Natural killer cell (primary cell): ENCODE measurements around the gene PPP1R15B. TPM values are rescaled to one million over a fixed set of nuclear protein-coding genes. Genes with fewer than 3 reads are reported as not detected.

ENCODE experiments used
- ATAC-seq, 3 donors: fragments of 150-1000 bp in 2 of 3; fragments of 200-7000 bp in 1 of 3; cut with Tn5 transposase; 1 replicate in 1 of 3; 2 replicates in 2 of 3; pipeline ENCODE4 v1.10.0; 2021; ENCODE audit warnings: mild to moderate bottlenecking in 2 of 3, moderate library complexity in 2 of 3
- DNase-seq, 2 donors: peaks; one replicate each; pipeline versions ENCODE4 v3.0.0 to v3.0.0-alpha.2; 2013 to 2021; ENCODE audit warnings: mixed read lengths in 1 of 2
- H3K27ac ChIP-seq: one replicate; pipeline ENCODE4 v1.5.1; 2013; ENCODE audit warnings: mild to moderate bottlenecking, low read length
- H3K27me3 ChIP-seq: one replicate; pipeline ENCODE4 v1.6.1; 2013; ENCODE audit warnings: low read length; ENCODE audit not compliant: control insufficient read depth, insufficient read depth
- H3K36me3 ChIP-seq: one replicate; pipeline ENCODE4 v1.6.1; 2013; ENCODE audit warnings: low read length; ENCODE audit not compliant: control insufficient read depth, insufficient read depth
- H3K4me1 ChIP-seq: one replicate; pipeline ENCODE4 v1.6.1; 2013; ENCODE audit warnings: low read length; ENCODE audit not compliant: control insufficient read depth, insufficient read depth
- H3K4me3 ChIP-seq: one replicate; pipeline ENCODE4 v1.5.1; 2013; ENCODE audit warnings: low read length
- H3K9me3 ChIP-seq: one replicate; pipeline ENCODE4 v1.6.1; 2013; ENCODE audit warnings: low read length; ENCODE audit not compliant: control insufficient read depth, insufficient read depth
- H3K27ac Mint-ChIP-seq, 2 donors: one replicate each; pipeline ENCODE4 v1.8.0; 2022; ENCODE audit warnings: mild to moderate bottlenecking in 2 of 2, mixed read lengths in 2 of 2, moderate library complexity in 1 of 2
- H3K27me3 Mint-ChIP-seq, 2 donors: one replicate each; pipeline ENCODE4 v1.8.0; 2022; ENCODE audit warnings: low read depth in 2 of 2, mixed read lengths in 2 of 2
- H3K36me3 Mint-ChIP-seq: one replicate; pipeline ENCODE4 v1.8.0; 2022; ENCODE audit warnings: mixed read lengths
- H3K4me1 Mint-ChIP-seq, 2 donors: one replicate each; pipeline ENCODE4 v1.8.0; 2022; ENCODE audit warnings: mixed read lengths in 2 of 2
- H3K4me3 Mint-ChIP-seq: one replicate; pipeline ENCODE4 v1.8.0; 2022; ENCODE audit warnings: mild to moderate bottlenecking, moderate library complexity, mixed read lengths
- H3K9me3 Mint-ChIP-seq, 2 donors: one replicate each; pipeline ENCODE4 v1.8.0; 2022; ENCODE audit warnings: mixed read lengths in 2 of 2
- WGBS: methylation state at CpG from one replicate; pipeline ENCODE4 v1.1.7; 2013; ENCODE audit warnings: missing lambda C conversion rate; ENCODE audit not compliant: insufficient coverage; 5-methylcytosine and 5-hydroxymethylcytosine counted together
- intact Hi-C: fragments of 100-400 bp; cut with micrococcal nuclease; formaldehyde crosslinking; loops from one replicate; pipeline ENCODE4 v1.14.2; 2022
- total RNA-seq, 4 donors: library from RNA; stranded (reverse); fragments of 120-200 nt in 1 of 4; gene quantifications; one replicate each; pipeline versions ENCODE4 v1.2.3 to v1.2.4, GENCODE V29; 2013 to 2022
- TF ChIP-seq, protein P1 (sequence below): fragments of 200-600 bp; IDR thresholded peaks from one replicate; pipeline ENCODE4 v1.8.0; 2022; ENCODE audit warnings: antibody characterized with exemption

The PPP1R15B gene
- total RNA-seq, 3 donors from 2014 or later (not counting 1 experiment from before 2014, with no cell fraction given): 174 to 236 (median 222) TPM

DNA sequence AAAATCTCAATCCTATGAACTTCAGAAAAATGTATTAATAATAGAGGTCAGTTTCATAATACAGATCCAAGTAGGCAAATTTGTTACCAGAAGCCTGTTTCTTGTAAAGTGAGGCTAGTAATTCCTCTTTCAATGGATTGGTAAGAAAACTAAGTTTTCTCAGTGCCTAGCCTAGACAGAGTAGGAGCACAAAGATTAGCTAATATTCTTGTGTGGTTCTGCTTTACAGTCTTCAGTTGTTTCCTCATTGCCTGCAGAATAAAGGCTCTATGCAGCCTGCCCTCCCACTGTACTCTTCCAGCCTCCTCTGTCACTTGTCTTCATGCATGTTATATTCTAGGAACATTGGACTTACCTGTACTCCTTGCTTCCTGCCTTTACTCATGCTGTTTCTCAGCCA, 2.4 kb upstream of the PPP1R15B start:
- Mint-ChIP-seq H3K27me3 (no peaks in the 10 kb centered on the region), H3K27ac (peak overlapping the region; percentile 98 to 100), H3K9me3 (no peaks in the 10 kb centered on the region), H3K4me3 (peak overlapping the region; percentile 17), H3K4me1 (peaks cover 43 to 51% of the 10 kb centered on the region in 2 donors), H3K36me3 (no peaks in the 10 kb centered on the region)
- DNase-seq: no peak
- Histone ChIP-seq H3K4me1 (peaks cover 40% of the 10 kb centered on the region), H3K4me3 (no peak overlapping the region), H3K27me3 (no peaks in the 10 kb centered on the region), H3K9me3 (no peaks in the 10 kb centered on the region), H3K36me3 (no peaks in the 10 kb centered on the region), H3K27ac (no peak overlapping the region)
- no peak for ATAC-seq
- TF ChIP-seq, protein P1, sequence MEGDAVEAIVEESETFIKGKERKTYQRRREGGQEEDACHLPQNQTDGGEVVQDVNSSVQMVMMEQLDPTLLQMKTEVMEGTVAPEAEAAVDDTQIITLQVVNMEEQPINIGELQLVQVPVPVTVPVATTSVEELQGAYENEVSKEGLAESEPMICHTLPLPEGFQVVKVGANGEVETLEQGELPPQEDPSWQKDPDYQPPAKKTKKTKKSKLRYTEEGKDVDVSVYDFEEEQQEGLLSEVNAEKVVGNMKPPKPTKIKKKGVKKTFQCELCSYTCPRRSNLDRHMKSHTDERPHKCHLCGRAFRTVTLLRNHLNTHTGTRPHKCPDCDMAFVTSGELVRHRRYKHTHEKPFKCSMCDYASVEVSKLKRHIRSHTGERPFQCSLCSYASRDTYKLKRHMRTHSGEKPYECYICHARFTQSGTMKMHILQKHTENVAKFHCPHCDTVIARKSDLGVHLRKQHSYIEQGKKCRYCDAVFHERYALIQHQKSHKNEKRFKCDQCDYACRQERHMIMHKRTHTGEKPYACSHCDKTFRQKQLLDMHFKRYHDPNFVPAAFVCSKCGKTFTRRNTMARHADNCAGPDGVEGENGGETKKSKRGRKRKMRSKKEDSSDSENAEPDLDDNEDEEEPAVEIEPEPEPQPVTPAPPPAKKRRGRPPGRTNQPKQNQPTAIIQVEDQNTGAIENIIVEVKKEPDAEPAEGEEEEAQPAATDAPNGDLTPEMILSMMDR: no peak
- intact Hi-C loops: no loop called here

DNA sequence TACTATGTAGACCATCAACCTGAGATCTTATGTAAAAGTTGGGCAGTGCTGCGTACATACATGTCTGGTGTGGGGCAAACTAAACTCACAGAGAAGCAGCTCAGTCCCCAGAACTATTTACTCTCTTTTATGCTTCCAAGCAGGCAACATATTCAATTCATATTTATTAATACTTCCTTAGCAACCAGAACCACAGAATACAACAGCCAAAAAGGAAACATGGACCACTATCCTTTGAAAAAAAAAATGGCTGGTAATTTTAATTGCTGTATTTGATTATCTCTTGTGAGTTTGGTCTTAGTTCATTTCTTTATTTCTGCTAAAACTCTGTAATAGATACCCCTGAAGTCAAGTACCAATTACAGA, 1.5 kb upstream of the PPP1R15B start:
- Mint-ChIP-seq H3K4me1 (peaks cover 43 to 48% of the 10 kb centered on the region in 2 donors), H3K27me3 (no peaks in the 10 kb centered on the region), H3K27ac (peak overlapping the region; percentile 98 to 100), H3K9me3 (no peaks in the 10 kb centered on the region), H3K36me3 (no peaks in the 10 kb centered on the region), H3K4me3 (peak overlapping the region; percentile 45)
- Histone ChIP-seq H3K9me3 (no peaks in the 10 kb centered on the region), H3K27ac (no peak overlapping the region), H3K36me3 (peaks cover 5% of the 10 kb centered on the region), H3K27me3 (no peaks in the 10 kb centered on the region), H3K4me1 (peaks cover 36% of the 10 kb centered on the region), H3K4me3 (no peak overlapping the region)
- ATAC-seq (no peak), DNase-seq (no peak)
- TF ChIP-seq, protein P1: no peak
- intact Hi-C loops: no loop called here
- WGBS: 100% methylated on average over 1 of the region's 1 CpG

DNA sequence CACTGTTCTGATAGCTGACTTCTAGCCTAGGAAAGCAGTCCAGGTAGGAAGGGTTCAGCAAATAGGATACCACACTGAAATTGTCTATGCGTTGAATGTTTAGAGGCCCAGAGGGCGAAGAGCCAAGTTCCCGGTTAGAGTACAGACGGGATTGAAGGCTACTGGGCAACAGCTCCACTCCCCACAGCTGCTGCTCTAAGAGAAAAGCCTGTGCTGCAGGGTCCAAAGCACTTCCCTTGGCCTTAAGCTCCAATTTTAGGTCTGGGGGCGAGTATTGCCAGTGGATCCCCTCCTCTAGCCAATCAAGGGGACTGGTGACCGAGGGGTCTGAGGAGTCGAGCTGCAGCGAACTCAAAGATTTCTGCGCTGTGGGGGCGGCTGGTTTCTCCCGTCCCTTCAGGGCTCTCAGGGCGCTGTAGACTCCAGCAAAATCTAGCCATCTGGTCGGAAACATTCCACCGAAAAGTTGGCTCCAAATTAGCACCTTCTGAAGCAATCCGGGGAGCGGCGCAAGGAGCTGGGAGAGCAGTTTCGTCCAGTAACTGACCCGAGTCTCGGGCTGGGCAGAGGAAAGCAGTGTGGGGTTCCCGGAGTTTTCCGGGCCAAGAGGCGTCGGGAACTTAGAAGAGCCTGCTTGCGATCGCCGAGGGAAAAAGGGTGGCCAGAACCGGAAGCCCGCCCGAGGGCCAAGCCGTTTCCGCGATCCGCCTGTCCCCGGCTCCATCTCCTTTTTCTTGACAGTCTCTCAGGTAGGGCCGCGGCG, 748 bp downstream of the PPP1R15B start:
- H3K4me1 ChIP-seq: peaks cover 32% of the 10 kb centered on the region
- no peaks in the 10 kb centered on the region for H3K27me3 ChIP-seq
- H3K27ac ChIP-seq: peak overlapping the region; percentile 98
- H3K9me3 Mint-ChIP-seq: no peaks in the 10 kb centered on the region
- no peaks in the 10 kb centered on the region for H3K36me3 Mint-ChIP-seq
- no peaks in the 10 kb centered on the region for H3K9me3 ChIP-seq
- H3K27me3 Mint-ChIP-seq: no peaks in the 10 kb centered on the region
- TF ChIP-seq, protein P1: no peak
- H3K4me3 ChIP-seq: peak overlapping the region; percentile 88
- intact Hi-C loops: no loop called here
- H3K4me1 Mint-ChIP-seq: peaks cover 49 to 51% of the 10 kb centered on the region in 2 donors
- ATAC-seq (peak in 2 of 3 donors; percentile 18 to 22), DNase-seq (peak; percentile 30 to 46)
- peak overlapping the region; percentile 99 for H3K4me3 Mint-ChIP-seq
- peak overlapping the region; percentile 98 to 100 for H3K27ac Mint-ChIP-seq
- peaks cover 13% of the 10 kb centered on the region for H3K36me3 ChIP-seq
- WGBS: under 1% methylated on average over 38 of the region's 38 CpGs
